ENCODE data around the gene ZNF491.
"Not testable (repeated sequence)": the region's sequence is repeated elsewhere in the genome, so short reads cannot be mapped to it uniquely, and the experiment has no call there.

Gene ZNF491

DNA sequence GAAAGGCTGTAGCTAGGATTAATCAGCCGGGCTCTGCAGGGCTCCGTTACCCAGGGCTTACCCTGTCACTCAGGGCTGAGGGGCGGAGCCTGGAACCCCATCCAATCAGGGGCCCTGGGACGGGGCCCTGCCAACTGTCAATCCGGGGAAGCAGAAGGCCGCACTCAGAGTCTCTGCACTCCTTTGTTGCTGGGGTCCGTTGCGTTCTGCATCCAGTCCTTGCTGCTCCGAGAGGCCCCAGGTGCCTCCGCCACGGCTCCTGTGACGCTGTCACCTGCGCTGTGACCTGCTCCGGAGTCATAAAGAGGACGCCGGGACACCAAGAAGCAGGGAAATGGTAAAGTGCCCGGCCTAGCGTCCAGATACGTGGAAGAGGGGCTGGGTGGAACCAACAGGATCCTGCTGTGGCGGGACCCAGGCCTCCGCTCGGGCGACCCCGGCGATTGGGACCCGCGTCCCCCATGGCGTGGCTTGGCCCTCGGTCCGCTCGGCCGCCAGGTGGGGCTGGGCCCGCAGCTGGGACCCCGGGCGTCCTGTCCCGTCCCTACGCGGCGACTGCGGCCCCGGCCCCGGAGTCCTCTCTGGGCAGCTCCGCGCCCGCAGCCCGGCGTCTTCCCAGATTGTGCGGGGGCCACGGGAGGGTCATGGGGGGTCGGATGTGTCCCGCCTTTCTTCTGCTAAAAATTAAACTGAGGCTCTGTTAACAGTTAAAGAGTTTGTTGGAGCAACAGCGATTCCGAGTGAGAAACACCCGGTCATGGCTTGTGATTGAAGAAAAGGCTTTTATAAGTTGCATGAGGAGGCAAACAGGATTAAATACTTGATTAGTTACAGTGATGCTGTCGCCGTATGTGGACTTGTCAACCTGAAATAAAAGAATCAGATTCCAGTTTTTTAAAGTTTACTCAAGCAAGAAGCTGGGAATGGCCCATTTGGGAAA lies at the start of gene ZNF491:
Gene ZNF491 (plus strand): TSS at position 133 of the 940 bp plus-strand sequence. CDS start 7,431 bp downstream, outside the sequence.
- peak; percentile 59 for DNase-seq (ENCODE audit: low read depth)

GRCh38 chr19:11749751-11750150 lies 48.6 kb upstream of the ZNF491 start:
- no peak for DNase-seq (ENCODE audit: low read depth)

DNA sequence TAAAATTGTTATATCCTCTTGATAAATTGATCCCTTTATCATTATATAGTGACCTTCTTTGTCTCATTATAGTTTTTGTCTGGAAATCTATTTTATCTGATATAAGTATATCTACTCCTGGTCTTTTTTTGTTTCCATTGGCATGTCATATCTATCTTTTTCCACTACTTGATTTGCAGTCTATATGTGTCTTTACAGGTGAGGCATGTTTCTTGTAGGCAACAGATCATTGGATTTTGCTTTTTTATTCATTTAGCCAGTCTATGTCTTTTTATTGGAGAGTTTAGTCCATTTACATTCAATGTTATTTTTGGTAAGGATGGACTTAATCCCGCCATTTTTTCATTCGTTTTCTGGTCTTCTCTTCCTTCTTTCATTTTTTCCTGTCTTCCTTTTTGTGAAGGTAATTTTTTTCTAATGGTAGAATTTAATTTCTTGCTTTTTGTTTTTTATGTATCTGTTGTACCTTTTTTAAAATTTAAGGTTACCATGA lies 46.0 kb upstream of the ZNF491 start:
- DNase-seq (ENCODE audit: low read depth): no peak

DNA sequence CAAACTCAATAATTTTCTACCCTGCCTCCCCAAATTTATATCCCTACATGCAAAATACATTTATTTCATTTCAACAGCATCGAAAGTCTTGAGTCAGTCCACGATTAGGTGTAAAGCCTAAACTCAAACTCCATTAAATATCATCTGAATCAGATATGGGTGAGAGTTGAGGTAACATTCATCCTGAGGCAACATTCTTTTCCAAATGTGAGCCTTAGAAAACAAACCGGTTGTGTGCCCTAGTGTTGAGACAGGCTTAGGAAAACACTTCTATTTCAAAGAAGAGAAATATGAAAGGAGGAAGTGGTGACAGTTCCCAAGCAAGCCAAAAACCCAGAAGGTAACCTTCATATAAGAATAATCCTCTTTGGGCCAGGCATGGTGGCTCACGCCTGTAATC lies 43.7 kb upstream of the ZNF491 start:
- no peak for DNase-seq (ENCODE audit: low read depth)

DNA sequence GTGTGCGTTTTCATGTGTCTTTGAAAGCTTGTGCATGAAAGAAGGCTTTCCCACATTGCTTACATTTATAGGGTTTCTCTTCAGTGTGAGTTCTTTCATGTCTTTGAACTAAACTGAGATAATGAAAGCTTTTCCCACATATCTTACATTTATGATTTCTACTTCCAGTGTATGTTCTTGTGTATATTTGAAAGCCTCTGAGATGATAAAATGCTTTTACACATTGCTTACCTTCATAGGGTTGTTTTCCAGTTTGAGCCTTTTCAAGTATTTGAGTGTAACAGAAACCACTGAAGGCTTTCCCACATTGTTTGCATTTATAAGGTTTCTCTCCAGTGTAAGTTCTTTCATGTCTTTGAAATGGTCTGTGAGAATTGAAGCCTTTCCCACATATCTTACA lies 41.4 kb upstream of the ZNF491 start:
- no peak for DNase-seq (ENCODE audit: low read depth)

- no peak for DNase-seq (ENCODE audit: low read depth)
These were observed 38.5 kb upstream of the ZNF491 start for GRCh38 chr19:11759805-11760204.

DNA sequence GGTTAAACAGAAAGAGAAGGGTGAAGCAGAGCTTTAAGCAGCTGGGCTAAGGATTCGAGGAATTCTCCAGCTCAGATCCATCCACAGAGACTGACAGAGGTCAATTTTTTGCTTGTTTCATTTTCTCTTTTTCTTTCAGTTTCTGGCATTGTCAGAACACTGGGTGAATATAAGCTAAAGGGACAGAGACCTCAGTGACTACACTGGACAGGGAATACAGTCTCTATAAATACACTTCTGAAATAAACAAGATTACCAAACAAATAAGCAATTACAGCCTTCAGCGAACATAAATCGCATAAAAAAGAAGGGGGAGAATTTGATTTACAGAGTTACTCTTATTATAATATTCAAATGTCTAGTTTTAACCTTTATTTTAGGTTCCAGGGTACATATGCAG lies 35.2 kb upstream of the ZNF491 start:
- no peak for DNase-seq (ENCODE audit: low read depth)

GRCh38 chr19:11763611-11764010 lies 34.7 kb upstream of the ZNF491 start:
- no peak for DNase-seq (ENCODE audit: low read depth)

DNA sequence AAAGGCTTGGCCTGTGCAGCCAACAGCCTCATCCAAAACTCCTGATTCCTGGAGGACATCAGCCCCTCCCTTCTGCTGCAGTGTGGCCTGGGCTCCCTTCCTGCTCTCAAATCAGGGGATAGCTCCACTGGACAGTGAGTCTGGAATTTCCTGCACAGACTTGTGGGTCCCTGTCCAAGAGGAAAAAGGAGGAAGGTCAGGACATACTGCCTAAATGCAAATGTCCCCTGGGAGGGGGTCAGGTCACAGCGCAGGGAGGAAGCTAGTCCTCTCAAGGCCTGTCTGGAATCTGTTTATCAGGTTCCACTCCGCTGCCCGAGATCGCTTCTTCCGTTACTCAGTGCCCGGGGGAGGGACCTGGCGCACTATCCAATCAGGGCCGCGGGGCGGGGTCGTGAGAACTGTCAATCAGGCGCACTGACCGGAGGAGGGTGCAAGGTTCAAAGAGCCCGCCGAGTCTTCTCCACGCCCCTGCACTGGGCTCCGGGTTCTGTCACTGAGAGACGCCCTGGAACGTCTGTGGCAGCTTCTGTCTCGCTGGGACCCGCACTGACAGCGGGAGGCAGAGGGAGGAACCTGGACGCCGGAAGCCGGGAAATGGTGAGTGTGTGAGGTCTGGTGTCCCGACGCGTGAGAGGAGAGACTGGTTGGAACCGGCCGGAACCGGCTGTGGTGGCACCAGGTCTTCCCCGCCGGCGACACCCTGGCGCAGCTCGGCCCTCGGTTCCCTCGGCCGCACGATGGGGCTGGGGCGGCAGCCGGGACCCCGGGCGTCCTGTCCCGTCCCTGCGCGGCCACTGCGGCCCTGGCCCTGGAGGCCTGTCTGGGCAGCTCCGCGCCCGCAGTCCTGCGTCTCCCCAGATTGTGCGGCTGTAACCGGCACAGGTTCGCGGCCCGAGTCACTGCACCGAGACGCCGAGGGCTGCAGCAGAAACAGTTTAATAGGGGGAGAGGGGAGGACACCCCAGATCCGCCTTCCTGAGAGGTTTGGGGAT lies 31.4 kb upstream of the ZNF491 start, which contains the start of gene ZNF441:
Gene ZNF441 (plus strand): TSS at position 404 of the 995 bp plus-strand sequence. CDS start 194 bp downstream, at position 598.
- peak; percentile 65 for DNase-seq (ENCODE audit: low read depth)

DNA sequence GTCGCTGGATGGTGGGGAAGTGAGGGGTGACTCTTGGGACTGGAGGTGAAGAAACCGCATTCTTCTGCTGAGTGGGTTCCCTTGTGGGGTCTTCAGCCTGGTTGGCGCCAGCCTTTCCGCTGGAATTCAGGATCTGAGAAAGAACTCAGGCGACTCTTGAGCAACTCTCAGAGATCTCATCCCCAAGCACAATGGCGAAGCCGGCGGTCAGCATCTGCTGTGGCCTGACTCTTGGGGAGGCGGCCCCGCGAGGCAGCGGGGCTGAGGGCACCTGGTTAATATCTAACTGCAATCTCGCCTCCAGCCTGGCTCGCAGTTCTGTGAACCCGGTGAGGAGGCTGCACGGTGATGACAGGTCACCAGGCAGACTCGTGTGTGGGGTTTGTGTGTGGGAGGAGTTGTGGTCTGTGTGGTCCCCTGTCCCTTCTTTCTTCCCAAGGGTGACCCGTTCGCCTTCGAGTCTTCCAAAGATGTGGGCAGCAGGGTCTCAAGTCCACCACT lies 30.6 kb upstream of the ZNF491 start:
- no peak for DNase-seq (ENCODE audit: low read depth)

DNA sequence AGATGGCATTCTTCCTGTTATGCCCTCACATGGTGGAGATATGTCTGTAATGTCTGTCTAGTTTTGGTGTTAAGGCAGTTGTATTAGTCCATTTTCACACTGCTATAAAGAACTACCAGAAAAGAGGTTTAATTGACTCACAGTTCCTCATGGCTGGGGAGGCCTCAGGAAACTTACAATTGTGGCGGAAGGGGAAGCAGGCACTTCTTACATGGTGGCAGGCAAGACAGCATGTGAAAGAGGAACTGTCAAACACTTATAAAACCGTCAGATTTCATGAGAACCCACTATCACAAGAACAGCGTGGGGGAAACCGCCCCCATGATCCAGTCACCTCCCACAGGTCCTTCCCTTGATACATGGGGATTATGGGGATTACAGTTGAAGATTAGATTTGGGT lies 28.3 kb upstream of the ZNF491 start:
- no peak for DNase-seq (ENCODE audit: low read depth)

DNA sequence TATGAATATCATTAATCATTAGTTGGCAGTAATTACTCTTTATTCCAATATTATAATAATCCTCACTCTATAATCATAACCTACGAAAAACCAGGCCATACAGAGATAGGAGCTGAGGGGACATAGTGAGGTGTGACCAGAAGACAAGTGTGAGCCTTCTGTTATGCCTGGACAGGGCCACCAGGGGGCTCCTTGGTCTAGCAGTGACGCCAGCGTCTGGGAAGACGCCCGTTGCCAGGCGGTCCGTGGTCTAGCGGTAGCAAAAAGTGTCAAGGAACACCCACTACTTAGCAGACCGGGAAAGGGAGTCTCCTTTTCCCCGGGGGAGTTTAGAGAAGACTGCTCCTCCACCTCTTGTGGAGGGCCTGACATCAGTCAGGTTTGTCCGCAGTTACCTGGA lies 26.8 kb upstream of the ZNF491 start:
- DNase-seq (ENCODE audit: low read depth): not testable (repeated sequence)

DNA sequence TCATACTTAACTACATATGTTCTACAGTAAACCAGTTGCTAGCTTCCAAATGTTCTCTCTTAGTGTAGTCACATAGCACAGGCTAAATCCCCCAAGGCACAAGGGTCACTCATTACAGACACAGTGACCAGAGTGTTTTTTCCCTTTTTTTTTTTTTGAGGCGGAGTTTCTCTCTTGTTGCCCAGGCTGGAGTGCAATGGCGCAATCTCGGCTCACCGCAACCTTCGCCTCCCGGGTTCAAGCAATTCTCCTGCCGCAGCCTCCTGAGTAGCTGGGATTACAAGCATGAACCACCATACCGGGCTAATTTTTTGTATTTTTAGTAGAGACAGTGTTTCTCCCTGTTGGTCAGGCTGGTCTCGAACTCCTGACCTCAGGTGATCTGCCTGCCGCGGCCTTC lies 21.7 kb upstream of the ZNF491 start:
- not testable (repeated sequence) for DNase-seq (ENCODE audit: low read depth)

- DNase-seq (ENCODE audit: low read depth): no peak
These were observed 17.8 kb upstream of the ZNF491 start for GRCh38 chr19:11780431-11781020.

DNA sequence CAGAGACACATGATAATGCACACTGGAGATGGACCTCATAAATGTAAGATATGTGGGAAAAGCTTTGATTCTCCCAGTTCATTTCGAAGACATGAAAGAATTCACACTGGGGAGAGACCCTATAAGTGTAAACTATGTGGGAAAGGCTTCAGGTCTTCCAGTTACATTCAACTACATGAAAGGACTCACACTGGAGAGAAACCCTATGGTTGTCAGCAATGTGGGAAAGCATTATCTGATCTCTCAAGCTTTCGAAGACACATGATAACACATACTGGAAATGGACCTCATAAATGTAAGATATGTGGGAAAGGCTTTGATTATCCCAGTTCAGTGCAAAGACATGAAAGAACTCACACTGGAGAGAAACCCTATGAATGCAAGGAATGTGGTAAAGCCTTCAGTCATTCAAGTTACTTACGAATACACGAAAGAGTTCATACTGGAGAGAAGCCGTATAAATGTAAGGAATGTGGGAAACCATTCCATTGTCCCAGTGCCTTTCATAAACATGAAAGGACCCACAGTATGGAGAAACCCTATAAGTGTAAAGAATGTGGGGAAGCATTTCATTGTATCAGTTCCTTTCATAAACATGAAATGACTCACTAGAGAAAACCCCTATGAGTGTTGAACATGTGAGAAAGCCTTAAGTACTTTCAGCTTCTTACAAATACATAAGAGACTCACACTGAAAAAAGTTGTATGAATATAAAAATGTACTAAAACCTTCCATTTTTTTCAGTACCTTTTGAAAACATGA lies 16.8 kb upstream of the ZNF491 start:
- DNase-seq (ENCODE audit: low read depth): no peak

DNA sequence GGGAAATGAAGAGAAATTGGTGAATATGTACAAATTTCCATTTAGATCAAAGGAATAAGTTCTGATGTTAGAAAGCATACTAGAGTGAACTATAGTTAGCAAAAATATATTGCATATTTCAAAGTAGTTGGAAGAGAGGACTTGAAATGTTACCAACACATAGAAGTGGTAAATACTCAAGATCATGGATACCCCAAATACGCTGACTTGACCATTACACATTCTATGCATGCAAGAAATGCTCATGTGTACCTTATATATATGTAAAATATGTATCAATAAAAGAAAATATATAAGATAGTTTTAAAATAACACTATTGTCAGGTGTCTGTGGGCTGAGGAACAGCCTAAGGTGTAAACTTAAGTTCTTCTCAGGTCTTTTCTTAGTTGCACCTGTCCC lies 14.6 kb upstream of the ZNF491 start:
- DNase-seq (ENCODE audit: low read depth): no peak

- no peak for DNase-seq (ENCODE audit: low read depth)
These were observed 14.0 kb upstream of the ZNF491 start for GRCh38 chr19:11784356-11784755.

DNA sequence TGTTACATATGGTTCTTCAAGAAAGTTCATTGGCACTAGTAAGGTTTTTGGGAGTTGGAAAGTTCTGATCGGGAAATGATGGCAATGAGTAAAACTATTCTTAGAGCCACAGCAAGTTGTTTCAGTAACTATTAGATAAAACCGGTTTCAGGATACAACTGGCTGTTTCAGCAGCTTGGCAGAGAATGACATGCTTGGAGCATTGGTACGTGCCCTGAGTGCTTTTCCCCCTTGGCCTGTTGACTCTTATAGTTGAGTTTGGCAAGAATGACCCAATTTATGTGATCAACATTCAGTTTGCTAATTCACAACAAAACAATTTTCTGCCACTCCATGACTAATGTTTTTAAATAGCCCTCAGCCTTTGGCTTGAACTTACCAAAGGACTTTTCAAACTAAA lies 10.8 kb upstream of the ZNF491 start:
- DNase-seq (ENCODE audit: low read depth): no peak

GRCh38 chr19:11792942-11793341 lies 5.4 kb upstream of the ZNF491 start:
- DNase-seq (ENCODE audit: low read depth): no peak

DNA sequence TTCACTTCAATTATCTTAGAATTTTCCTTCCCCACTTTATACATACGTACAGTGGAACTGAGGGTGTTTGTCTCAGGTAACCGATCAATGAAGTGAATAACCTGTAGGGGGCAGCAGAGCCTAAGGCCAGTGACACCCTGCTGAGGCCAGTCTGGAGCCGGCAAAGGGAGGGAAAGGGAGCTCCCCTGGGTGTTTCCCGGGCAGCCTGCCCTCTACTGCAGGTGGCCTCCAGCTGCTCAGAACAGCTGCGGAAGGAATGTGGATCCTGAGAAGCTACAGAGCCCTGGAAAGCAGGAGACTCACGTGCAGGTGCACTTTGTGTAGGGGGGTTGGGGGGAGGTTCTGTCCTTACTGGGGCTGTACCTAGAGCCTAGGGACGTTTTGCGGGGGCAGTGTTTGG lies 832 bp upstream of the ZNF491 start:
- peak; percentile 50 for DNase-seq (ENCODE audit: low read depth)

Data from T-helper 22 cell (primary cell).